ENCODE data around the gene PHC3.

DNA sequence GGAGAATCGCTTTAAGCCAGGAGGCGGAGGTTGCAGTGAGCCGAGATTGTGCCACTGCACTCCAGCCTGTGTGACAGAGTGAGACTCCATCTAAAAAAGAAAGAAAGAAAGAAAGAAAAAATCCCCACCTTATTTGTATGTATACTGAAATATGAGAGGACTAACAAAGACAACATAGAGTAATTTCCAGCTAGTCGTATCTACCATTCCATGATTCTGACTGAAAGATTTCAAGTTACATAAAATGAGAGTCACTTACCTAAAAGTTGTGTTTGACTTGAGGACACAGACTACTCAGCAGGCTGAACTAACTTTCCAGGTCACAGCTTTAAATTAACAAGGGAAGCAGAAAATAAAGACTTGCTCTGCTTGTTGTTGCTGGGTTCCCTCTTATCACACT lies 21.9 kb upstream of the PHC3 start:
- no peak for TF ChIP-seq POLR2A (IDR thresholded peaks at IDR 0.05)
- TF ChIP-seq, protein P1, sequence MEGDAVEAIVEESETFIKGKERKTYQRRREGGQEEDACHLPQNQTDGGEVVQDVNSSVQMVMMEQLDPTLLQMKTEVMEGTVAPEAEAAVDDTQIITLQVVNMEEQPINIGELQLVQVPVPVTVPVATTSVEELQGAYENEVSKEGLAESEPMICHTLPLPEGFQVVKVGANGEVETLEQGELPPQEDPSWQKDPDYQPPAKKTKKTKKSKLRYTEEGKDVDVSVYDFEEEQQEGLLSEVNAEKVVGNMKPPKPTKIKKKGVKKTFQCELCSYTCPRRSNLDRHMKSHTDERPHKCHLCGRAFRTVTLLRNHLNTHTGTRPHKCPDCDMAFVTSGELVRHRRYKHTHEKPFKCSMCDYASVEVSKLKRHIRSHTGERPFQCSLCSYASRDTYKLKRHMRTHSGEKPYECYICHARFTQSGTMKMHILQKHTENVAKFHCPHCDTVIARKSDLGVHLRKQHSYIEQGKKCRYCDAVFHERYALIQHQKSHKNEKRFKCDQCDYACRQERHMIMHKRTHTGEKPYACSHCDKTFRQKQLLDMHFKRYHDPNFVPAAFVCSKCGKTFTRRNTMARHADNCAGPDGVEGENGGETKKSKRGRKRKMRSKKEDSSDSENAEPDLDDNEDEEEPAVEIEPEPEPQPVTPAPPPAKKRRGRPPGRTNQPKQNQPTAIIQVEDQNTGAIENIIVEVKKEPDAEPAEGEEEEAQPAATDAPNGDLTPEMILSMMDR (IDR thresholded peaks at IDR 0.05): no peak
